ENCODE data around the gene NDUFC2. TPM values are rescaled to one million over a fixed set of nuclear protein-coding genes. Genes with fewer than 3 reads are reported as not detected.

Gene NDUFC2
- total and polyA plus RNA-seq, 2 of the 8 experiments (the other 6 are each of a cell fraction or from before 2014, with no cell fraction given): 216 to 356 TPM

GRCh38 chr11:78080084-78080817 is 589 bp upstream of the NDUFC2 start:
- Histone ChIP-seq H2BK120ac (replicated peaks; ENCODE audit: low read depth, low read length) (peak overlapping the region; percentile 61), H4K91ac (replicated peaks; ENCODE audit: insufficient read length, low read length) (peak overlapping the region; percentile 47), H2BK15ac (ENCODE audit: low read length) (0 out of 2 replicates have a peak overlapping the region, but pooled peaks have one; percentile 16), H3K9ac (replicated peaks in 1 of 4; ENCODE audit: extremely low read depth in 1 of 4, low read depth in 3 of 4, low read length in 3 of 4) (peak overlapping the region in 3 of 4 experiments; percentile 62 to 87 (median 85); a peak in 6 of 7 replicates), H3K56ac (replicated peaks; ENCODE audit: insufficient read length, low read depth, low read length) (no peak overlapping the region), H3K18ac (ENCODE audit: extremely low read depth, low read length) (peak overlapping the region; percentile 97), H3K23me2 (ENCODE audit: low read depth, low read length) (peaks cover 5% of the 10 kb centered on the region; the same call in 1 of the 2 replicates), H3K23ac (ENCODE audit: insufficient read length) (no peak overlapping the region), H4K8ac (ENCODE audit: extremely low read depth, insufficient read depth, low read length) (peak overlapping the region; percentile 85; the same call in 1 of the 2 replicates), H2BK20ac (ENCODE audit: low read length) (no peak overlapping the region), H3K4me3 (ENCODE audit: extremely low read depth in 1 of 4, insufficient read depth in 2 of 4, low read depth in 3 of 4, low read length in 4 of 4) (peak overlapping the region; percentile 84 to 96 (median 92)), H3K36me3 (ENCODE audit: control insufficient read depth in 2 of 4, insufficient read depth in 4 of 4, low read length in 3 of 4) (peaks cover 0 to 2% (median 0%) of the 10 kb centered on the region in 4 experiments; a peak in 3 of 8 replicates), H3K4me1 (replicated peaks in 1 of 4; ENCODE audit: control insufficient read depth in 3 of 4, insufficient read depth in 4 of 4, low read length in 3 of 4) (peaks cover 0 to 9% (median 3%) of the 10 kb centered on the region in 4 experiments; a peak in 2 of 7 replicates), H3K9me3 (ENCODE audit: insufficient read depth in 2 of 2, low read depth in 1 of 2, low read length in 1 of 2) (no peaks in the 10 kb centered on the region), H2AFZ (ENCODE audit: low read length) (peak overlapping the region; percentile 75), H3K79me1 (ENCODE audit: low read depth, low read length) (peaks cover 20% of the 10 kb centered on the region), H3K14ac (ENCODE audit: insufficient read length) (no peak overlapping the region), H4K20me1 (replicated peaks in 1 of 2; ENCODE audit: control insufficient read depth in 1 of 2, insufficient read depth in 2 of 2, low read length in 2 of 2) (peaks cover 0 to 8% of the 10 kb centered on the region in 2 experiments), H3K79me2 (ENCODE audit: control insufficient read depth in 1 of 2, insufficient read depth in 2 of 2, low read length in 2 of 2) (peaks cover 16 to 39% of the 10 kb centered on the region in 2 experiments), H2BK5ac (ENCODE audit: low read depth, low read length) (no peak overlapping the region; the same call in 1 of the 2 replicates), H3K4ac (replicated peaks; ENCODE audit: insufficient read length, low read depth, low read length) (no peak overlapping the region), H4K5ac (ENCODE audit: insufficient read length, low read depth, low read length) (no peak overlapping the region), H3K27ac (ENCODE audit: low read depth, low read length) (no peak overlapping the region; the same call in 1 of the 2 replicates), H2AK5ac (ENCODE audit: low read depth, low read length) (no peak overlapping the region; the same call in 1 of the 2 replicates), H3K27me3 (replicated peaks in 1 of 4; ENCODE audit: control insufficient read depth in 3 of 4, extremely low read depth in 1 of 4, insufficient read depth in 3 of 4, low read length in 3 of 4) (no peaks in the 10 kb centered on the region), H3K4me2 (ENCODE audit: insufficient read depth in 1 of 2, low read depth in 2 of 2, low read length in 2 of 2) (peak overlapping the region; percentile 70 to 99), H2BK12ac (ENCODE audit: low read depth, low read length) (no peak overlapping the region)
- 72% methylated on average over 23 of the region's 23 CpGs; no CpG with 5 or more reads in 1 of the 2 experiments for WGBS, 2 experiments (ENCODE audit: extremely low coverage in 1 of 2, insufficient coverage in 1 of 2, insufficient read length in 1 of 2, insufficient replicate concordance in 2 of 2, low coverage in 1 of 2, low lambda C conversion rate in 2 of 2, missing lambda C conversion rate in 1 of 2)
- ChIA-PET CTCF (ENCODE audit: partially characterized antibody) (interaction anchor here (0.6 to 0.8 kb wide), 2 partner anchors 34 to 396 kb away, joined by 3 to 4 read pairs; no protein-coding TSS in a partner anchor), POLR2A (ENCODE audit: partially characterized antibody) (interaction anchor here (0.6 to 3.6 kb wide), 12 partner anchors 9 to 92 kb away, joined by 3 to 18 read pairs (median 4); partner anchors contain the start of gene ALG8)
- FAIRE-seq: no peak
- no peak for DNase-seq (ENCODE audit: low read depth in 1 of 2, low spot score in 2 of 2)
- no peak for TF ChIP-seq KDM1A (IDR thresholded peaks at IDR 0.05; ENCODE audit: borderline replicate concordance, low read length)

Data from H1 (cell line).